ENCODE measurements around the gene EHMT1. TPM values are rescaled to one million over a fixed set of nuclear protein-coding genes. Genes with fewer than 3 reads are reported as not detected.

Gene EHMT1
- total and polyA plus RNA-seq, 2 of the 13 experiments (the other 11 are each of a cell fraction or from before 2014, with no cell fraction given), result 23.0 to 27.1 TPM

GRCh38 chr9:137670391-137671195 lies 51.8 kb downstream of the EHMT1 start (continued):
- TF ChIP-seq FOXP4 (CRISPR knock-in tag; IDR thresholded peaks at IDR 0.05), result peak; percentile 72
- no peak for TF ChIP-seq ZNF335 (CRISPR knock-in tag; IDR thresholded peaks at IDR 0.05)
- no peak; the same call in 1 of the 2 replicates for TF ChIP-seq ZFP90 (CRISPR knock-in tag; IDR thresholded peaks at IDR 0.05; ENCODE audit: borderline replicate concordance)
- TF ChIP-seq YEATS2 (CRISPR knock-in tag; IDR thresholded peaks at IDR 0.05; ENCODE audit: borderline replicate concordance), result peak; percentile 50; the same call in 1 of the 2 replicates
- TF ChIP-seq, protein P1, sequence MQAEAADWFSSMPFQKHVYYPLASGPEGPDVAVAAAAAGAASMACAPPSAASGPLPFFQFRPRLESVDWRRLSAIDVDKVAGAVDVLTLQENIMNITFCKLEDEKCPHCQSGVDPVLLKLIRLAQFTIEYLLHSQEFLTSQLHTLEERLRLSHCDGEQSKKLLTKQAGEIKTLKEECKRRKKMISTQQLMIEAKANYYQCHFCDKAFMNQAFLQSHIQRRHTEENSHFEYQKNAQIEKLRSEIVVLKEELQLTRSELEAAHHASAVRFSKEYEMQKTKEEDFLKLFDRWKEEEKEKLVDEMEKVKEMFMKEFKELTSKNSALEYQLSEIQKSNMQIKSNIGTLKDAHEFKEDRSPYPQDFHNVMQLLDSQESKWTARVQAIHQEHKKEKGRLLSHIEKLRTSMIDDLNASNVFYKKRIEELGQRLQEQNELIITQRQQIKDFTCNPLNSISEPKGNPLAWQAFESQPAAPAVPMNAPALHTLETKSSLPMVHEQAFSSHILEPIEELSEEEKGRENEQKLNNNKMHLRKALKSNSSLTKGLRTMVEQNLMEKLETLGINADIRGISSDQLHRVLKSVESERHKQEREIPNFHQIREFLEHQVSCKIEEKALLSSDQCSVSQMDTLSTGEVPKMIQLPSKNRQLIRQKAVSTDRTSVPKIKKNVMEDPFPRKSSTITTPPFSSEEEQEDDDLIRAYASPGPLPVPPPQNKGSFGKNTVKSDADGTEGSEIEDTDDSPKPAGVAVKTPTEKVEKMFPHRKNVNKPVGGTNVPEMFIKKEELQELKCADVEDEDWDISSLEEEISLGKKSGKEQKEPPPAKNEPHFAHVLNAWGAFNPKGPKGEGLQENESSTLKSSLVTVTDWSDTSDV (CRISPR knock-in tag; IDR thresholded peaks at IDR 0.05), result 0 out of 2 replicates have a peak, but pooled peaks have one; percentile 76
- peak; percentile 70; the same call in 1 of the 2 replicates for TF ChIP-seq ZNF34 (CRISPR knock-in tag; IDR thresholded peaks at IDR 0.05; ENCODE audit: borderline replicate concordance)
- TF ChIP-seq KLF12 (CRISPR knock-in tag; IDR thresholded peaks at IDR 0.05; ENCODE audit: borderline replicate concordance), result peak; percentile 66; the same call in 1 of the 2 replicates
- TF ChIP-seq ZSCAN12 (CRISPR knock-in tag; IDR thresholded peaks at IDR 0.05), result peak; percentile 42; the same call in 1 of the 2 replicates
- peak; percentile 48; the same call in 1 of the 2 replicates for TF ChIP-seq CEBPG (CRISPR knock-in tag; IDR thresholded peaks at IDR 0.05)
- TF ChIP-seq FOSL1 (CRISPR knock-in tag; IDR thresholded peaks at IDR 0.05; ENCODE audit: borderline replicate concordance), result no peak
- TF ChIP-seq, protein P2, sequence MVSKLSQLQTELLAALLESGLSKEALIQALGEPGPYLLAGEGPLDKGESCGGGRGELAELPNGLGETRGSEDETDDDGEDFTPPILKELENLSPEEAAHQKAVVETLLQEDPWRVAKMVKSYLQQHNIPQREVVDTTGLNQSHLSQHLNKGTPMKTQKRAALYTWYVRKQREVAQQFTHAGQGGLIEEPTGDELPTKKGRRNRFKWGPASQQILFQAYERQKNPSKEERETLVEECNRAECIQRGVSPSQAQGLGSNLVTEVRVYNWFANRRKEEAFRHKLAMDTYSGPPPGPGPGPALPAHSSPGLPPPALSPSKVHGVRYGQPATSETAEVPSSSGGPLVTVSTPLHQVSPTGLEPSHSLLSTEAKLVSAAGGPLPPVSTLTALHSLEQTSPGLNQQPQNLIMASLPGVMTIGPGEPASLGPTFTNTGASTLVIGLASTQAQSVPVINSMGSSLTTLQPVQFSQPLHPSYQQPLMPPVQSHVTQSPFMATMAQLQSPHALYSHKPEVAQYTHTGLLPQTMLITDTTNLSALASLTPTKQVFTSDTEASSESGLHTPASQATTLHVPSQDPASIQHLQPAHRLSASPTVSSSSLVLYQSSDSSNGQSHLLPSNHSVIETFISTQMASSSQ (IDR thresholded peaks at IDR 0.05; ENCODE audit: low read depth), result no peak
- TF ChIP-seq, protein P2 (CRISPR knock-in tag; IDR thresholded peaks at IDR 0.05; ENCODE audit: borderline replicate concordance), result no peak
- 0 out of 2 replicates have a peak, but pooled peaks have one; percentile 63 for TF ChIP-seq ZNF510 (CRISPR knock-in tag; IDR thresholded peaks at IDR 0.05; ENCODE audit: low read depth)
- TF ChIP-seq SNAPC2 (CRISPR knock-in tag; IDR thresholded peaks at IDR 0.05), result no peak
- no peak for TF ChIP-seq BRD4 (CRISPR knock-in tag; IDR thresholded peaks at IDR 0.05)
- TF ChIP-seq SUZ12 (IDR thresholded peaks at IDR 0.05; ENCODE audit: low read depth, low read length), result no peak
- no peak; the same call in 1 of the 2 replicates for TF ChIP-seq HOXD1 (CRISPR knock-in tag; IDR thresholded peaks at IDR 0.05)
- TF ChIP-seq, protein P3, sequence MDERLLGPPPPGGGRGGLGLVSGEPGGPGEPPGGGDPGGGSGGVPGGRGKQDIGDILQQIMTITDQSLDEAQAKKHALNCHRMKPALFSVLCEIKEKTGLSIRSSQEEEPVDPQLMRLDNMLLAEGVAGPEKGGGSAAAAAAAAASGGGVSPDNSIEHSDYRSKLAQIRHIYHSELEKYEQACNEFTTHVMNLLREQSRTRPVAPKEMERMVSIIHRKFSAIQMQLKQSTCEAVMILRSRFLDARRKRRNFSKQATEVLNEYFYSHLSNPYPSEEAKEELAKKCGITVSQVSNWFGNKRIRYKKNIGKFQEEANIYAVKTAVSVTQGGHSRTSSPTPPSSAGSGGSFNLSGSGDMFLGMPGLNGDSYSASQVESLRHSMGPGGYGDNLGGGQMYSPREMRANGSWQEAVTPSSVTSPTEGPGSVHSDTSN (CRISPR knock-in tag; IDR thresholded peaks at IDR 0.05), result no peak
- TF ChIP-seq TP53 (CRISPR knock-in tag; conservative IDR thresholded peaks at IDR 0.05), result no peak
- TF ChIP-seq CBFB (CRISPR knock-in tag; IDR thresholded peaks at IDR 0.05), result no peak

Measured in HepG2 (cell line).